Nephron (organoid): ENCODE results near the gene DLG1.

Source experiments
- H3K27ac Mint-ChIP-seq, 3 experiments: 2 replicates each; pipeline ENCODE4 v1.8.0; 2020; ENCODE audit warnings: mixed read lengths in 3 of 3, mild to moderate bottlenecking in 2 of 3, moderate library complexity in 1 of 3
- H3K27me3 Mint-ChIP-seq: 2 replicates; pipeline ENCODE4 v1.8.0; 2021; ENCODE audit warnings: low read depth, mild to moderate bottlenecking, moderate library complexity, mixed read lengths
- H3K36me3 Mint-ChIP-seq: 2 replicates; pipeline ENCODE4 v1.8.0; 2020; ENCODE audit warnings: low read depth, mixed read lengths
- H3K4me1 Mint-ChIP-seq: 2 replicates; pipeline ENCODE4 v1.8.0; 2020; ENCODE audit warnings: mixed read lengths
- H3K4me3 Mint-ChIP-seq, 3 experiments: 2 replicates each; pipeline ENCODE4 v1.8.0; 2020; ENCODE audit warnings: mild to moderate bottlenecking in 3 of 3, mixed read lengths in 3 of 3, moderate library complexity in 2 of 3
- H3K9me3 Mint-ChIP-seq: 2 replicates; pipeline ENCODE4 v1.8.0; 2020; ENCODE audit warnings: mixed read lengths
- TF ChIP-seq, protein P1 (sequence below), 3 experiments: fragments of 200-600 bp; sonication (generic); IDR thresholded peaks; one replicate each; pipeline ENCODE4 v1.5.0; 2021; ENCODE audit warnings: antibody characterized with exemption in 3 of 3; ENCODE audit not compliant: unreplicated experiment in 3 of 3

DLG1 gene

DNA sequence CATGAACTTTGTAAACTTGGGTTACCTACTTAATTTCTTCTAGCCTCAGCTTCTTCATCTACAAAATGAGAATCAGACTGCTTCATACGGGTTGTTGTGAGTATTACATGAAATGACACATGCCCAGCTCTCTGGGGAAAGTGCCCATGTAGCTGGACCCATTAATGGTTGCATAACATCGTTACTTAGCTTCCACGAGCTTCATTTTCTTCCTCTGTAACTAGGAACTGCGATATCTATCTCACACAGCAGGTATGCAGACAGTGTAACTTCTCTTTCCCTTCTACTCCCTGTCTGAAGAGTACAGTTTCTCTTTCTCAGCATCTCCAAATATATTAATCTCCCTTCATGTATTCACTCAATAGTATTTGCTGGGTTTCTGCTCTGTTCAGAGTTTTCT, 37.9 kb upstream of the DLG1 start:
- Mint-ChIP-seq H3K4me3 (no peak overlapping the region), H3K9me3 (no peaks in the 10 kb centered on the region), H3K36me3 (no peaks in the 10 kb centered on the region), H3K27me3 (peaks cover 5% of the 10 kb centered on the region), H3K4me1 (peaks cover 64% of the 10 kb centered on the region), H3K27ac (peak overlapping the region; percentile 15 to 72 (median 63))
- TF ChIP-seq, protein P1, sequence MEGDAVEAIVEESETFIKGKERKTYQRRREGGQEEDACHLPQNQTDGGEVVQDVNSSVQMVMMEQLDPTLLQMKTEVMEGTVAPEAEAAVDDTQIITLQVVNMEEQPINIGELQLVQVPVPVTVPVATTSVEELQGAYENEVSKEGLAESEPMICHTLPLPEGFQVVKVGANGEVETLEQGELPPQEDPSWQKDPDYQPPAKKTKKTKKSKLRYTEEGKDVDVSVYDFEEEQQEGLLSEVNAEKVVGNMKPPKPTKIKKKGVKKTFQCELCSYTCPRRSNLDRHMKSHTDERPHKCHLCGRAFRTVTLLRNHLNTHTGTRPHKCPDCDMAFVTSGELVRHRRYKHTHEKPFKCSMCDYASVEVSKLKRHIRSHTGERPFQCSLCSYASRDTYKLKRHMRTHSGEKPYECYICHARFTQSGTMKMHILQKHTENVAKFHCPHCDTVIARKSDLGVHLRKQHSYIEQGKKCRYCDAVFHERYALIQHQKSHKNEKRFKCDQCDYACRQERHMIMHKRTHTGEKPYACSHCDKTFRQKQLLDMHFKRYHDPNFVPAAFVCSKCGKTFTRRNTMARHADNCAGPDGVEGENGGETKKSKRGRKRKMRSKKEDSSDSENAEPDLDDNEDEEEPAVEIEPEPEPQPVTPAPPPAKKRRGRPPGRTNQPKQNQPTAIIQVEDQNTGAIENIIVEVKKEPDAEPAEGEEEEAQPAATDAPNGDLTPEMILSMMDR (IDR thresholded peaks at IDR 0.05; ENCODE audit: unreplicated experiment in 3 of 3), result no peak

DNA sequence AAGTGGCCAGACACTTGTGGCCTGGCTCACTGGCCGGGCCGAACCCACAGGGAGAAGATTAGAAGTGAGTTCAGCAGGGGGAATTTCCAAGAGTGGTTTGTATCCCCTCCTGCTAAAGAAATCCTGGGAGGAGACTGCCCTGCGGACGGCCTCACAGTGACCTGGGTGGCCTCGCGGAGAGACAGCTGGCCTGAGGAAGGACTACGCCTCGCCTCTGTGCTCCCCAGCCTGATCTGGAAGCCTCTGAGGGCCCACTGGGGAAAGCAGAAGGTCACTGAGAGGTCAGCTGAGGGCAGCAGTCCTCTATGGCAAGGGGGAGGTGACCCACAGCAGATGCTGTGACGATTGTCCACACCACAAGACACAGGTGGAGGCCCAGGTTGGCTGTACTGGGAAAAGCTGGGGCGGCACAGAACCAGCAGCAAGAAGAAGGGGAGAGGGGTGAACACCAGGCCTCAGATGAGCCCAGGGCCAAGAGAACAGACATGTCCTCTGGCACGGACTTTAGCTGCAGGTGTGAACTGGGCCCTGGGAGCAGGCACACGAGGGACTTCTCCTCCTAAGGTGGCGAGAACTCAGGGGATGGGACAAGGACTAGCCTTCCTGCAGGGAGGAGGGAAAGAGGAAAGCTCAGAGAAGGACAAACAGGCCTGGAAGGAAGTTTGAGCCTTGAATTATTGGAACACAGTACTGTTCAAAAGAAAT, 37.2 kb upstream of the DLG1 start:
- Mint-ChIP-seq H3K27me3 (peaks cover 5% of the 10 kb centered on the region), H3K4me1 (peaks cover 64% of the 10 kb centered on the region), H3K9me3 (no peaks in the 10 kb centered on the region), H3K27ac (peak overlapping the region; percentile 34 to 72 (median 63)), H3K36me3 (no peaks in the 10 kb centered on the region), H3K4me3 (no peak overlapping the region)
- TF ChIP-seq, protein P1 (IDR thresholded peaks at IDR 0.05; ENCODE audit: unreplicated experiment in 3 of 3), result no peak

DNA sequence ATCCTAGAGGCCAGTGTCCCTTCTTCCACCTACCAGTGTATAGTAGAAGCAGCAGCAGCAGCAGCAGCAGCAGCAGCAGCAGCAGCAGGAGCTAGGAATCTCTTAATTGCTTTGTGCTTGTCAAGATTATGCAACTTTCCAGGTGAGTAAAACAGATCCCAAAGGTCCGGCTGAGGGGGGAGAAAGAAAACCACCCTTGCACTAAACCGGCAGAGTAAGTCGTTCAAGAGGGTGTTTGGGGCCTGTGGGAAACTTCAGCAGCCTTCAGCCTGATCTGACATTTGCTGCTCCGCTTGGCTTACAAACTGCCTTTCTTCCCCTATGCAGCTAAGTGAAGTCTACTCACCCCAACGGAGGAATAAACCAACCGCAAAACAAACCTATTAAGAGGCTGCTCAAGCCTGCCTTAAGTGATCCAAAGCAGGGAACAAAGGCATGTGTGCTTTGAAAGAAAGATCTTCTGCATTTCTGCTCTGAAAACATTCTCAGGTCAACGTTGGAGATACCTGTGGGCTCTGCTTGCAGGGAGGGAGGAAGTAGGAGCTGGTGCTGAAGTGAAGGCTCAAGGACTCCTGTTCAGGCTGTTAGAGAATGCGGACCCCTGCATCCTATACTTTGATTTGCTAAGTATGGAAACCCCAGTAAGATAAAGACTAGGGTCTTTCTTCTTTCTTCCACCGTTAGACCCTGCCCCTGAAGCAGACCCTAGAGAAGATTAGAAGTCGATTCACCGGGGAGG, 35.7 kb upstream of the DLG1 start:
- Mint-ChIP-seq H3K36me3 (no peaks in the 10 kb centered on the region), H3K9me3 (no peaks in the 10 kb centered on the region), H3K4me1 (peaks cover 55% of the 10 kb centered on the region), H3K27me3 (peaks cover 5% of the 10 kb centered on the region), H3K27ac (peak overlapping the region; percentile 72 to 93 (median 81)), H3K4me3 (no peak overlapping the region)
- TF ChIP-seq, protein P1 (IDR thresholded peaks at IDR 0.05; ENCODE audit: unreplicated experiment in 3 of 3), result no peak

DNA sequence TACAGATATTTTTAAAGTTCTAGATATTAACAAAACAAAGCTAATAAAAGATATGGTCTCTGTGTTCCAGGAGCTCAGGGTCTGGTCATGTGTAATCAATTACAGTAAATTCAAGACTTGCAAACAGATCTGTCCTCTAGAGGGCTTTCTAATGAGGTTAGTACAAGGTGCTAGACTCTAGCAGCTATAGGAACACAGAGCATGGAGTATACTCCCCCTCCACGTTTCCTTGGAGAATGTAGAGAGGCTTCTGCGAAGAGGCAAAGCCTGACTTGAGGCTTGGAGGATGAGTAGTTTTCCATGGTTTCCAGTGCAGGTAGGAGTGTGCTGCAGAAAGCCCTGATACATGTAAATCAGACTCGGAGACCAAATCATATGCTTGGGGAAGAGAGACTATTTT, 32.7 kb upstream of the DLG1 start:
- Mint-ChIP-seq H3K27ac (peak overlapping the region in 1 of 3 experiments; percentile 17), H3K36me3 (no peaks in the 10 kb centered on the region), H3K27me3 (peaks cover 5% of the 10 kb centered on the region), H3K4me3 (no peak overlapping the region), H3K4me1 (peaks cover 48% of the 10 kb centered on the region), H3K9me3 (no peaks in the 10 kb centered on the region)
- TF ChIP-seq, protein P1 (IDR thresholded peaks at IDR 0.05; ENCODE audit: unreplicated experiment in 3 of 3), result peak in 2 of 3 experiments; percentile 17 to 18

DNA sequence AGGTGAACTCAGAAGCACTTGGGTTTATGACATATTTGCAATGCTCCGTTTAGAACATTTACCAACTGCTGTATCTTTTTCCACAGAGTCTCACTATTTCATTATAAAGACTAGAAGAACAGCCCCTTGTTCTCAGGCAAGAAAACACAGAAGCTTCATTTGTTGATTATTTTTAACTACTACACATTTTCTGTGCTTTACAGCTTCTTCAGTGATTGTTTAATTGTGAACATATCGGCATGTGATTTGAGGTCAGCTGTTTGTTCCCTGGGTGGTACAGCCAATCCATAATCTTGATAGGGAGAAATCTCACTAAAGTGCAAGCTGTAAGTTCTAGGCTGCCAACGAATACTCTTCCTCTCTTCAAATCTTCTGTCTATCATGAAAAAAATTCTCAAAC, 31.0 kb upstream of the DLG1 start:
- H3K27me3 Mint-ChIP-seq, result peaks cover 5% of the 10 kb centered on the region
- no peak overlapping the region for H3K27ac Mint-ChIP-seq
- peaks cover 34% of the 10 kb centered on the region for H3K4me1 Mint-ChIP-seq
- no peak overlapping the region for H3K4me3 Mint-ChIP-seq
- H3K9me3 Mint-ChIP-seq, result no peaks in the 10 kb centered on the region
- TF ChIP-seq, protein P1 (IDR thresholded peaks at IDR 0.05; ENCODE audit: unreplicated experiment in 3 of 3), result no peak
- no peaks in the 10 kb centered on the region for H3K36me3 Mint-ChIP-seq
